ENCODE results near the gene ARHGEF17. TPM values are rescaled to one million over a fixed set of nuclear protein-coding genes. Genes with fewer than 3 reads are reported as not detected.

ARHGEF17 gene
- total and polyA plus RNA-seq, 2 of the 13 experiments (the other 11 are each of a cell fraction or from before 2014, with no cell fraction given): 10.7 to 28.8 TPM

DNA sequence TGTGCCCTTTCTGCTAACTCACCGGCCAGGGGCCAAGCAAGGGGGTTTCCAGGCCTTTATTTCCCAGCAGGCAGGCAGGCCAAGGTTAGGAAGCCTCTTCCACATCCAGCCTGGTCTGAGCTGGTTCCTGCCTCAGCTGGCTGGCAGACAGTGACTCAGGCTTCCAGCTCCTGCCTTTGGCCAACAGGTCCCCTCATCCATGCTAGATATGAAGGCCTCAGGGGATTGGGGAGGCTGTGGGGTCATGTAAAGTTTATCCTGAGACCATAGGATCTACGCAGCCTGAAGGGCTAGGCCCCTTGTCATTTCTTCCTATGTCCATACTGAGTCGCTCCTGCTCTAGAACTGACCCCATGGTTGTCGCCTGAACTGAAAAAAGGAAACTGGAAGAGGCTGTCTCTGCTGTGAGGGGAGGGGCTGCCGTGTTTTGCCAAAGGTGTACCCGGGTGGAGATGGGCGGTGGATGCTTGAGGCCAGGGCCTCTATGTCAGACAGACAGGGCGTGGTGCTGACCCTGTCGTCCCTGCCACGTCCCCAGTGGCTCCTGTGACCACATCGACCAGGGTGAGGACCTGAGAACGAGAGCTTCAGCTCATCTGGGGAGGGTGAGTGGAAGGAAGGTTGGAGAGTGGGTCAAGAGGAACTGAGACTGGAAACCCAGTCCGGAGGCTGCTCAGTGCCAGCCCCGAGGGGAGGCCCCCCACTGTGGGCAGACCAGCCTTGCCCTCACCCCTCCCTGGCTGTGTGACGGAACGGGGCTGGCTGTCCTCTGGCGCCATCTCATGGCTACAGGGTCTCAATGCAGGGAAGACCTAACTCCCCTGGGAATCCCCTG, 19.0 kb upstream of the ARHGEF17 start (continued):
- TF ChIP-seq RELA (CRISPR knock-in tag; IDR thresholded peaks at IDR 0.05) (0 out of 2 replicates have a peak, but pooled peaks have one; percentile 28), ZNF143 (CRISPR knock-in tag; IDR thresholded peaks at IDR 0.05) (no peak), ZNF101 (CRISPR knock-in tag; IDR thresholded peaks at IDR 0.05; ENCODE audit: borderline replicate concordance, low read depth) (0 out of 2 replicates have a peak, but pooled peaks have one; percentile 61), SMAD3 (CRISPR knock-in tag; IDR thresholded peaks at IDR 0.05) (peak; percentile 45; the same call in 1 of the 2 replicates), MYNN (CRISPR knock-in tag; IDR thresholded peaks at IDR 0.05; ENCODE audit: low read depth) (peak; percentile 63), ZNF782 (CRISPR knock-in tag; IDR thresholded peaks at IDR 0.05; ENCODE audit: borderline replicate concordance) (no peak), MEF2D (CRISPR knock-in tag; IDR thresholded peaks at IDR 0.05) (peak; percentile 75; the same call in 1 of the 2 replicates), HOXA9 (CRISPR knock-in tag; IDR thresholded peaks at IDR 0.05; ENCODE audit: borderline replicate concordance) (no peak), CBFB (CRISPR knock-in tag; IDR thresholded peaks at IDR 0.05) (0 out of 2 replicates have a peak, but pooled peaks have one; percentile 1), NFRKB (IDR thresholded peaks at IDR 0.05) (no peak), ZNF296 (CRISPR knock-in tag; conservative IDR thresholded peaks at IDR 0.05) (no peak), ZSCAN31 (CRISPR knock-in tag; IDR thresholded peaks at IDR 0.05; ENCODE audit: low read depth) (no peak), POLR2A (IDR thresholded peaks at IDR 0.05; ENCODE audit: insufficient read depth in 1 of 2, low read depth in 2 of 2, low read length in 2 of 2) (peak in 1 of 2 experiments; percentile 45; a peak in 1 of 4 replicates)
- TF ChIP-seq, protein P1, sequence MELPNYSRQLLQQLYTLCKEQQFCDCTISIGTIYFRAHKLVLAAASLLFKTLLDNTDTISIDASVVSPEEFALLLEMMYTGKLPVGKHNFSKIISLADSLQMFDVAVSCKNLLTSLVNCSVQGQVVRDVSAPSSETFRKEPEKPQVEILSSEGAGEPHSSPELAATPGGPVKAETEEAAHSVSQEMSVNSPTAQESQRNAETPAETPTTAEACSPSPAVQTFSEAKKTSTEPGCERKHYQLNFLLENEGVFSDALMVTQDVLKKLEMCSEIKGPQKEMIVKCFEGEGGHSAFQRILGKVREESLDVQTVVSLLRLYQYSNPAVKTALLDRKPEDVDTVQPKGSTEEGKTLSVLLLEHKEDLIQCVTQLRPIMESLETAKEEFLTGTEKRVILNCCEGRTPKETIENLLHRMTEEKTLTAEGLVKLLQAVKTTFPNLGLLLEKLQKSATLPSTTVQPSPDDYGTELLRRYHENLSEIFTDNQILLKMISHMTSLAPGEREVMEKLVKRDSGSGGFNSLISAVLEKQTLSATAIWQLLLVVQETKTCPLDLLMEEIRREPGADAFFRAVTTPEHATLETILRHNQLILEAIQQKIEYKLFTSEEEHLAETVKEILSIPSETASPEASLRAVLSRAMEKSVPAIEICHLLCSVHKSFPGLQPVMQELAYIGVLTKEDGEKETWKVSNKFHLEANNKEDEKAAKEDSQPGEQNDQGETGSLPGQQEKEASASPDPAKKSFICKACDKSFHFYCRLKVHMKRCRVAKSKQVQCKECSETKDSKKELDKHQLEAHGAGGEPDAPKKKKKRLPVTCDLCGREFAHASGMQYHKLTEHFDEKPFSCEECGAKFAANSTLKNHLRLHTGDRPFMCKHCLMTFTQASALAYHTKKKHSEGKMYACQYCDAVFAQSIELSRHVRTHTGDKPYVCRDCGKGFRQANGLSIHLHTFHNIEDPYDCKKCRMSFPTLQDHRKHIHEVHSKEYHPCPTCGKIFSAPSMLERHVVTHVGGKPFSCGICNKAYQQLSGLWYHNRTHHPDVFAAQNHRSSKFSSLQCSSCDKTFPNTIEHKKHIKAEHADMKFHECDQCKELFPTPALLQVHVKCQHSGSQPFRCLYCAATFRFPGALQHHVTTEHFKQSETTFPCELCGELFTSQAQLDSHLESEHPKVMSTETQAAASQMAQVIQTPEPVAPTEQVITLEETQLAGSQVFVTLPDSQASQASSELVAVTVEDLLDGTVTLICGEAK (IDR thresholded peaks at IDR 0.05): no peak
- TF ChIP-seq, protein P1 (CRISPR knock-in tag; IDR thresholded peaks at IDR 0.05): no peak
- TF ChIP-seq, protein P2, sequence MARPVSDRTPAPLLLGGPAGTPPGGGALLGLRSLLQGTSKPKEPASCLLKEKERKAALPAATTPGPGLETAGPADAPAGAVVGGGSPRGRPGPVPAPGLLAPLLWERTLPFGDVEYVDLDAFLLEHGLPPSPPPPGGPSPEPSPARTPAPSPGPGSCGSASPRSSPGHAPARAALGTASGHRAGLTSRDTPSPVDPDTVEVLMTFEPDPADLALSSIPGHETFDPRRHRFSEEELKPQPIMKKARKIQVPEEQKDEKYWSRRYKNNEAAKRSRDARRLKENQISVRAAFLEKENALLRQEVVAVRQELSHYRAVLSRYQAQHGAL (CRISPR knock-in tag; IDR thresholded peaks at IDR 0.05; ENCODE audit: not compliant biosample characterization): peak; percentile 35
- TF ChIP-seq, protein P3, sequence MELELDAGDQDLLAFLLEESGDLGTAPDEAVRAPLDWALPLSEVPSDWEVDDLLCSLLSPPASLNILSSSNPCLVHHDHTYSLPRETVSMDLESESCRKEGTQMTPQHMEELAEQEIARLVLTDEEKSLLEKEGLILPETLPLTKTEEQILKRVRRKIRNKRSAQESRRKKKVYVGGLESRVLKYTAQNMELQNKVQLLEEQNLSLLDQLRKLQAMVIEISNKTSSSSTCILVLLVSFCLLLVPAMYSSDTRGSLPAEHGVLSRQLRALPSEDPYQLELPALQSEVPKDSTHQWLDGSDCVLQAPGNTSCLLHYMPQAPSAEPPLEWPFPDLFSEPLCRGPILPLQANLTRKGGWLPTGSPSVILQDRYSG (CRISPR knock-in tag; IDR thresholded peaks at IDR 0.05): no peak
- TF ChIP-seq, protein P4, sequence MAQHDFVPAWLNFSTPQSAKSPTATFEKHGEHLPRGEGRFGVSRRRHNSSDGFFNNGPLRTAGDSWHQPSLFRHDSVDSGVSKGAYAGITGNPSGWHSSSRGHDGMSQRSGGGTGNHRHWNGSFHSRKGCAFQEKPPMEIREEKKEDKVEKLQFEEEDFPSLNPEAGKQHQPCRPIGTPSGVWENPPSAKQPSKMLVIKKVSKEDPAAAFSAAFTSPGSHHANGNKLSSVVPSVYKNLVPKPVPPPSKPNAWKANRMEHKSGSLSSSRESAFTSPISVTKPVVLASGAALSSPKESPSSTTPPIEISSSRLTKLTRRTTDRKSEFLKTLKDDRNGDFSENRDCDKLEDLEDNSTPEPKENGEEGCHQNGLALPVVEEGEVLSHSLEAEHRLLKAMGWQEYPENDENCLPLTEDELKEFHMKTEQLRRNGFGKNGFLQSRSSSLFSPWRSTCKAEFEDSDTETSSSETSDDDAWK (CRISPR knock-in tag; IDR thresholded peaks at IDR 0.05): no peak

Data from HepG2 (cell line).